DMS 273 (cell line): ENCODE data around the gene KCNAB2.
A peak's percentile ranks its signal among the peaks of the same experiment; 100 is the strongest.

Experiments used
- DNase-seq: peaks from one replicate; lab custom pipeline; 2025; ENCODE audit not compliant: unreplicated experiment; lab: John Stamatoyannopoulos, UW

KCNAB2 gene

DNA sequence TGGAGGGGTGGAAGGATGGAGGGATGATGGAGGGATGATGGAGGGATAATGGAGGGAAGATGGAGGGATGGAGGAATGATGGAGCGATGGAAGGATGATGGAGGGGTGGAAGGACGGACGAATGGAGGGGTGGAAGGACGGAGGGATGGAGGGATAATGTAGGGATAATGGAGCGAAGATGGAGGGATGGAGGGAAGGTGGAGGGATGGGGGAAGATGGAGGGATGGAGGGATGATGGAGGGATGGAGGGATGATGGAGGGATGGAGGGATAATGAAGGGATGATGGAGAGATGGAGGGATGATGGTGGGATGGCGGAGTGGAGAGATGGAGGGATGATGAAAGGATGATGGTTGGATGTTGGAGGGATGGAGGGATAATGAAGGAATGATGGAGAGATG, 61.3 kb downstream of the KCNAB2 start:
- no peak for DNase-seq

DNA sequence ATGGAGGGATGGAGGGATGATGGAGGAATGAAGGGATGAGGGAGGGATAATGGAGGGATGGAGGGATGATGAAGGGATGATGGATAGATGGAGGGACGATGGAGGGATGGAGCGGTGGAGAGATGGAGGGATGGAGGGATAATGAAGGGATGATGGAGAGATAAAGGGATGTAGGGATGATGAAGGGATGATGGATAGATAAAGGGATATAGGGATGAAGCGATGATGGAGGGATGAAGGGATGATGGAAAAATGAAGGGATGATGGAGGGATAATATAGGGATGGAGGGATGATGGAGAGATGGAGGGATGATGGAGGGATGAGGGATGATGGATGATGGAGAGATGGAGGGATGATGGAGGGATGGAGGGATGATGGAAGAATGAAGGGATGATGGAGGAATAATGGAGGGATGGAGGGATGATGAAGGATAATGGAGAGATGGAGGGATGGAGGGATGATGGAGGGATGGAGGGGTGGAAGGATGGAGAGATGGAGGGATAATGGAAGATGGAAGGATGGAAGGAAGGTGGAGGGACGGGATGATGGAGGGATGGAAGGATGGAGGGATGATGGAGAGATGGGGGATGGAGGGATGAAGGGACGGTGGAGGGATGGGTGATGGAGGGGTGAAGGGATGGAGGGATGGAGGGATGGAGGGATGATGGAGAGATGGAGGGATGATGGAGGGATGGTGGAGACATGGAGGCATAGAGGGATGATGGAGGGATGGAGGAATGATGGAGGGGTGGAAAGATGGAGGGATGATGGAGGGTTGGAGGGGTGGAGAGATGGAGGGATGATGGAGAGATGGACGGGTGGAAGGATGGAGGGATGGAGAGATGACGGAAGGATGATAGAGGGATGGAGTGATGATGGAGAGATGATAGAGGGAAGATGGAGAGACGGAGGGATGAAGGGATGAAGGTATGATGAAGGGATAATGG, 62.0 kb downstream of the KCNAB2 start:
- no peak for DNase-seq

DNA sequence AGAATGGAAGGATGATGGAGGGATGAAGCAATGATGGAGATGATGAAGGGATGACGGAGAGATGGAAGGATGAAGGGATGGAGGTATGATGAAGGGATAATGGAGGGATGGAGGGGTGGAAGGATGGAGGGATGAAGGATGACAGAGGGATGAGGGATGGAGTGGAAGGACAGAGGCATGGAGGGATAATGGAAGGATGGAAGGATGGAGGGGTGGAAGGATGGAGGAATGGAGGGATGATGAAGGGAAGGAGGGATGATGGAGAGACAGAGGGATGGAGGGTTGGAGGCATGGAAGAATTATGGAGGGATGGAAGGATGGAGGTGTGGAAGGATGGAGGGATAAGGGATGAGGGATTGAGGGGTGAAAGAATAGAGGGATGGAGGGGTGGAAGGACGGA, 62.8 kb downstream of the KCNAB2 start:
- no peak for DNase-seq

DNA sequence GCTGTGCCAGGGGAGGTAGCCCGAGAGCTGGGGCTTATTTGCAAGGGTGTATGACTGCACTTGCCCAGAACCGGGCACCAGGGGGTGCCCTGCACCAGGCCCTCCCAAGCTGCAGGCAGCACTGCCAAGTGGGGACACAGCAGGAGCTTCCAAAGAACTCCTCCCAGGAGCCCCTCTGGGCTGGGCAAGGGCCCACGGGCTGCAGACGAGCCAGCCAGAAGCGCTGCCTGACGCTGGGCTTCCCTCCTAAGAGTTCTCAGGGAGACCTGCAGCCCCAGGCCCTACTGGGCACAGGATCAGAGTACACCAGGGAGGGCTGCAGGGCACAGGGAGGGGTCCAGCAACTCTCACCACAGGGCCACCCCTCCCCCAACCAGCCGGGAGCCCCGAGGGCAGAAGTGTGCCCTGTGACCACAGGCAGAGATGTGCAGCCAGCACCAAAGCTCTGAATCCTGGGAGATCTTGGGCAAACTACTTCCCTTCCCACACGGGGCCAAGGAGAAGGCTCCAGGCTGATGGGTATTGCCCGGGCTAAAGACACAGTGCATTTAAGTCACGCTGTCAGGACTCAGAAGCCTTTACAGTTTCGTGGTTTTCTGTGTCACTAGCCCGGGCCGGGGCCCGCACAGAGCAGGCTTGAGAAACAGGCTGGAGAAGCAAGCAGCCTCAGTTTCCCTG, 63.4 kb downstream of the KCNAB2 start:
- peak; percentile 95 for DNase-seq

DNA sequence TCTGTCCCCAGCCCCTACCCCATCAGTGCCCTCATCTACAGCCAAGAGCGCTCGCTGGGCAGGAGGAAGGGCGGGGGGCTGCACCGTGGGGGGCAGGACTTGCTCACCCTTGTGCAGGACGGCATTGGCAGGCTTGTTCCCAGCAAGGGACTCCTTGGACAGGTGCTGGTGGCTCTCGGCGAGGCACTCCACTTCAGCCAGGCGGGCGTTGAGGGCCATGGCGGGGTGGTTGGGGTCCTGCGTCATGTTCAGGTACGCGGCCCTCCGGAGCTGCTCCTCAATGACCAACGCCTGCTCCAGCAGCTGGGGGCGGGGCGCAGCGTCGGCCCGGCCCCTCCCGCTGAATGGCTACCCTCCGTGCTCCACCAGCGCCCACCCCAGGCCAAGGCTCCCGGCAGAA, 64.0 kb downstream of the KCNAB2 start:
- no peak for DNase-seq

DNA sequence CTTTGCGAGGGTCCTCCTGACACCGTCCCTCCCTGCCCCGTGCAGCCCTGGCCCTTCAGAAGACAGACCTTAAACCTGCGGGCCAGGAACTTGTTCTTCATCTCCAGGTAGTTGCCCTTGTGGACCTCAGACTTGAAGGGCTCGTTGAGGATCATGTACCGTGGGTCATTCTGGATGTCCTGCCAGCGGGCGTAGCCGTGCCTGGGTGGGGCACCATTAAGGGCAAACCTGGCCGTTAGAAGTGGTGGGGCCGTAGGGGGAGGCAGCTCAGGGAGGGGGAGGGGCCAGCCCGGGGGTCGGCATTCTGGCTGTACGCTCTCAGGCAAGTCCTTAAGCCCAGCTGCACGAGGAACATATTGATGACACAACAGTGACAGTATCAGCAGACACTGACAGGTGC, 64.6 kb downstream of the KCNAB2 start:
- DNase-seq, result no peak

DNA sequence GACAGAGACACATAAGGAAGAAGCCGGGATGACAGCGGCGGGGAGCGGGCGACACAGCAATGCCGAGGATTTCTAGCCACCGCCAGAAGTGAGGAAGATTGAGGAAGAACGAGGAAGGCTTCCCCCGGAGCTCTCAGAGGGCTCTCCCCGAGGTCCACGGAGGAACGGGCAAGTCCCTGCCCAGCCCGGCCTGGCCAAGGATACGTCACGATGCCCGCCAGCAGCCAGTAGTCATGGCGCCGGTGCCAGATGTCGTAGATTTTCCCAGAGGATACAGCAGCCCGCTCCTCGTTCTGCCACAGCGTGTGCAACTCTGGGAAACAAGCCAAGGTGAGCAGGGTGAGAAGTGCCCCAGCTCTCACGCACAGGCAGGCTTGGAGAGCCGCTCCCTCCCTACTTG, 65.9 kb downstream of the KCNAB2 start:
- peak; percentile 99 for DNase-seq

DNA sequence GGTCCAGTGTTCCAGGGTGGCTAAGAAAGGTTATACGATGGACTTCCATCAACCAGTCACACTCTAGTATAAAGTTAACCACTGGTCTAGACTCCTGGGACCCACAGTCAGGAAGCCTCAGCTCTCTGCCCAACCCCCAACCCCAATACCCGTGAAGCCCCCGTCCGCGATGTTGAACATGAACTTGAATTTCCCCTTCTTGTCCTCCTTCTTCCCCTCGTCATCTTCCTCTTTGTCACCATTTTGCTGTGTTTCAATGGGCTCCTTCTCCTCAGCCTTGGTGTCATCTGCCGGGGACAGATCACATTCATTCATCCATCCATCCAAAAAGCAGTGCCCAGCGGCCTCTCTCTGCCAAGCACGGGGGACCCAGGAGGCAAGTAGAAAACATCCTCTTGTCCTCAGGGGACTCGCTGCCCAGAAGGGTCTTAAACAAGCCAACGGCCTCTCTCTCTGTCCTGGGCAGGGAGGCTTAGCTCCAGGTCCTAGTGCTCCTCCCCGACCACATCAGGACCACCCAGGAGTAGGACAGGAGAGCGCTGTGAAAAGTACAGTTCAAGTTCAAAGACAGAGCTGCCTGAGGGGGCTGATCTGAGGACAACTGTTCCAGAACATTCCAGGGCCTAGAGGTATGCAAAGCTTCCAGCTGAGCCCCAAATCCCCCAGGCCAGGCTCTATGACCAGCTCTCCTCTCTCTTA, 66.5 kb downstream of the KCNAB2 start:
- DNase-seq, result no peak

DNA sequence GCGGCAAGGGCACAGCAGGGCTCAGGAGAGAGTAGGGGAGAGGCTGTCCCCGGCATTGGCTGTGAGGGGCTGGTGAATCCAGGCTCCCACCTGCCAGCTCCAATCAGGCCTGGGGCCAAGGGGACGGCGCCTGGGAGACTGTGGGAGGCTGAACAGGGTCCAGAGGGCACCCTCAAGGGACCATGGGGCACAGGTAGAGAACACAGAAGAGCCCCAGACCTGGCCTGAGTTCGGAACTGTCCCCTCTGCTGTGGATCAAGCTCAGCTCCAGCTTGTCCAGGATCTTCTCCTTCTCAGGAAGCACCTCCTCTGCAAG, 67.0 kb downstream of the KCNAB2 start:
- no peak for DNase-seq

DNA sequence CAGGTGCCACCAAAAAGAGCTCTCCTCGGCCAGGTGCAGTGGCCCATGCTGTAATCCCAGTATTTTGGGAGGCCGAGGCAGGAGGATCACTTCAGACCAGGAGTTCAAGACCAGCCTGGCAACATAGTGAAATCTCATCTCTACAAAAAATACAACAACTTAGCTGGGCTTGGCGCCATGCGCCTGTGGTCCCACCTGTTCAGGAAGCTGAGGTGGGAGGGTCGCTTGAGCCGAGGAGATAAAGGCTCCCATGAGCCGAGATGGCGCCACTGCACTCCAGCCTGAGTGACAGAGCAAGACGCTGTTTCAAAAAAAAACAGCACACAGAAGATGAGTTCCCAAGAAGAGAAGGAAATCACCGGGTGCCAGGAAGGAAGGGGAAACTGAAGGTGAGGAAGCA, 67.4 kb downstream of the KCNAB2 start:
- no peak for DNase-seq

DNA sequence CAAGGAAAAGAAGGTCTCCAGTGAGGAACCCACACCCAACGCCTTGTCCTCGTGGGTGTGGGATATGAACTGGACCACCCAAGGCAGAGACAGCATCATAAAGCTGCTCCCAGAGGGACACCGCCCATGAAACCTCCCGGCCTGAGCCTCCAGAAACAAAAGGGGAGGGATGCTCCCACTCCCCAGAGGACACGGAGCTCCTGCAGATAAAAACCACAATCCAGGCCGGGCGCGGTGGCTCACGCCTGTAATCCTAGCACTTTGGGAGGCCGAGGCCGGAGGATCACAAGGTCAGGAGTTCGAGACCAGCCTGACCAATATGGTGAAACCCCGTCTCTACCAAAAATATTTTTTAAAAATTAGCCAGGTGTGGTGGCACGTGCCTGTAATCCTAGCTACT, 68.1 kb downstream of the KCNAB2 start:
- no peak for DNase-seq

DNA sequence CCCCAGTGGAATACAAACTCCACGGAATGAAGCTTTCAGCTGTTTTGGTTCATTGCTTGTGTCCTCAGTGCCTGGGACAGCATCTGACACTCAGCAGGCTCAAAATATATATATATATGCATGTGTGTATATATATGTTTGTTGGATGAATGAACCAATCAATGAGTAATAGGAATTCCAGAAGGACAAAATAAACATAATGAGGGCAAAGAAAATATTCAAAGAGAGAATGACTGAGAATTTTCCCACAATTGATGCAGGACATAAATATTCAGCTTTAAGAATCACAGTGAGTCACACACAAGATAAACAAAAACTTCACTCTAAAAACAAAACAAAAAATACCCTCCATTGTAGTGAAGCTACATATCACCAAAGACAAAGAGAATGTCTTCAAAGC, 70.4 kb downstream of the KCNAB2 start:
- no peak for DNase-seq

DNA sequence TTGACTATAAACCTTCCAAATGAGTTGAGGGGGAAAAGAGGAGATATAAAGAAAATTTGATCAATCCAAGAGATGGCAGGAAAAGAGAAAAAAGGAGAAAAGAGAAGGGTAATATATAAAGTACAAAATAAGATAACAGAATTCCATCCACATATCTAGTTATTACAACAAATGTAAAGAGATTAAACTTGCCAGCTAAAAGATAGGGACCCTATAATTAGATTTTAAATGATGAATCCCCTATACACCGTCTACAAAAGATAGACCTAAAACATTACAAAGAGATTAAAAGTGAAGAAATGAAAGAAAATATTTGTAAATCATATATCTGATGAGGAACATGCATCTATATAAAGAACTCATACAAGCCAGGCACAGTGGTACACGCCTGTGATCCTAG, 71.4 kb downstream of the KCNAB2 start:
- DNase-seq, result no peak

DNA sequence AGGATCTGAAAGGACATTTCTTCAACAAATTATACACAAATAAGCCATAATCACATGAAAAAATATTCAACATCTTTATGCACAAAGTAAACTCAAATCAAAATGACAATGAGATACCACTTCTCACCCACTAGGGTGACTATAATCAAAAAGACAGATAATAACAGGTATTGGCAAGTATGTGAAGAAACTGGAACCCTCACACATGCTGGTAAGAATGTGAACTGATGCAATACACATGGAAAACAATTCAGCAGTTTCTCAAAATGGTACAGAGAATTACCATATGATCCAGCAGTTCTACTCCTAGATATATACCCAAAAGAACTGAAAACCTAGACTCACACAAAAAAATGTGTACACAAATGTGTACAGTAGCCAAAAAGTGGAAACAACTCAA, 71.9 kb downstream of the KCNAB2 start:
- no peak for DNase-seq

DNA sequence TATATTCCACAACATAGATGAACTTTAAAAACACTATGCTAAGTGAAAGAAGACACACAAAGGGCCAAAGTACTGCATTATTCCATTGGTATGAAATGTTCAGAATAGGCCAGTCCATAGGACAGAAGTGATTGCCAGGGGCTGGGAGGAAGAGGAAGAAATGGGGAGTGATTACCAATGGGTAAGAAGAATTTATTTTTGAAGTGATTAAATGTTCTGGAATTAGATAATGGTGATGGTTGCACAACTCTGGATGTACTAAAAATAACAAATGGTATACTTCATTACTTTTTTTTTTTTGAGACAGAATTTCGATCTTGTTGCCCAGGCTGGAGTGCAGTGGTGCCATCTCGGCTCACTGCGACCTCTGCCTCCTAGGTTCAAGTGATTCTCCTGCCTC, 72.7 kb downstream of the KCNAB2 start:
- no peak for DNase-seq

DNA sequence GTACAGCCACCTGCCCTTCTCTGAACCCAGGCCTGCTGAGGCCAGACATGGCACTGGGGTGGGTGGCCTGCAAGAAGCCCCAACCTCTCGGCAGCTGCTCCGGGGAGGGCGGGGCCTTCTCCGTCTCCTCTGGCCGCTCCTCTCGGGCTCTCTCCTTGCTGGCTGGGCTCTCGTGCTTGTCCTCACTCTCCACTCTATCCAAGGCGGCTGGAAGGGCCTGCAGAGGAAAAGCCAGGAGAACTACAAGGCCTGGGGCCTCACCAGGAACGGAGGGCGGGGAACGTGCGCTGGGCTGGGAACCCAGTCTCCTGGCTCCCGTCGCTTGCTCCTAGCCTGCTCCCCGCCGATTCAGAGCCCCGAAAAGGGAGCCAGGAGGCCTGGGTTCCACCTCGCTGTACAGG, 75.3 kb downstream of the KCNAB2 start:
- DNase-seq, result no peak

DNA sequence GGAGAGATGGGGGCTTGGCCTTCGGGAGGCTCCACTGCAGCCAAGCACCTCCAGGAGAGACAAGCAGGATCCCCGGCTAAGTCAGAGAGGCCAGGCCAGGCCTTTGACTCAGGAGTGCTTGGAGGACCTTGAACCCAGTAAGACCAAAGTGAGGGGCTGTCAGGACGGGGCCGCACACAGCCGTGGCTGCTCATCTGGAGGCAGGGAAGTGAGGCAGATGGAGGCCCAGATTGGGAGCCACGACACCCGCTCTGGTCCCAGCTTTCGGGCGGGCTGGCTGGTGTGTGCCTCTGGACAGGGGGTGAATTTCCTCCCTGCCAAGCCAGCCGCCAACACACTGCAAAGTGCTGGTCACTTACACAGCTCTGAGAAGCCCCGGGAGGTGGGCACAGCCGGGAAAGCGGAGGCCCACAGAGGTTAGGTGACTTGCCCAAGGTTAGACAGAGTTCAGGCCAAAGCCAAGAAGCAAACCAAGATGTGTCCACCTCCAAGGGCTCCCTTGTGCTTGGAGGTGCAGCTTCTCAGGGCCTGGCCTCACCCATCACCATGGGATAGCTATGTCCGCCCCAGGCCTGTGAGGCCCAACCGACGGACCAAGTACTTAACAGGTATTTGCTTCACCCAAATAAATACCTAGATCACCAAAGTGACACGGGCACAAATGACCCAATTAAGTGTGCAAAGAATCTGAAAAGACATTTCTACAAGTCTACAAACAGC, 76.1 kb downstream of the KCNAB2 start:
- DNase-seq, result no peak

DNA sequence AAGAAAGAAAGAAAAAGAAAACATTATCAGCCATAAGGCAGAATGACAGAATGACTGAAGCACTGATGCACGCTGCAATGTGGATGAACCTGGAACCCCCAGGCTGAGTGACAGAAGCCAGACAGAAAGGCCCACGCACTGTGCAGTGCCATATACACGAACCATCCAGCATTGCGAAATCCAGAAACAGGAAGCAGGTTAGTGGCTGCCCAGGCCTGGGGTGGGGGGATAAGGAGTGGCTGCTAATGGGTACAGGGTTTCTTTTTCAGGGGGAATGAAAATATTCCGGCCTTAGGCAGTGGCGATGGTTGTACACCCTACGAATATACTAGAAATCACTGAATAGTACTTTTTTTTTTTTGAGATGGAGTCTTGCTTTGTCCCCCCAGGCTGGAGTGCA, 77.4 kb downstream of the KCNAB2 start:
- no peak for DNase-seq

DNA sequence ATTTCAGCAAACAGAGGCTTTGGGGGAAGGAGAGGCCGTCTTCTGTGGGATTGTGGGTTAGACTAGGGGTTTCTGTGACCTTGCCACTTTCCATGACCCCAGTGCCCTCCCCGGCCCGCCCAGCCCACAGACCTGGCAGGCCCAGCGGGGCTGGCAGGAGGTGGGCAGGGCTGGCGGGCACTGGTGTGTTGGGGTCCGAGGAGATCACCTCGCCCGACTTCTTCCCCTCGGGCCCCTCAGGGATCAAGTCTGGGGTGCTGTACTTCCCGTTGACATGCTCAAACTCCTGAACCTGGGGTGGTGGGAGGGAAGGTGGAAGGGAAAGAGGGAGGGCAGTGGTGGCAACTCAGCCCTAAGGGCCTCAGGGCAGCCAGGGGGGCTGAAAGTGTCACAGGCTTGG, 78.1 kb downstream of the KCNAB2 start:
- no peak for DNase-seq

DNA sequence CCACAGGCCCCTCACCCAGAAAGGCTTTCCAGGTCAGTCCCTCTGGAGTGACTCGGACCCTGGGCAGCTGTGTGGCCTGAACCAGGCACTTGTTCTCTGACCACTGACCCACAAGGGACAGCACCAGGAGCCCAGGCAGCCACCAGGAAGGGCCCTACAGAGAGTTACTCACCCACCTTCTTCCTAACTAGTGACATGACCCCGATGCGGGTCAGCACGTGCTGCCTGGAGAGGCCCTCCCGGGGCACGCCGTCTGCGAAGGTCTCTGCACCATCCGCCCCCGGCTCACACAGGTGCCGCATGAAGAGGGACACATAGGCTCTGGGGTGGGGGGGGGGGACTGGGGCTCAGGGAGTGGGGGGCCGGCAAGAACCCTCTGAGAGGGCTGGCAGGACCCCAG, 78.7 kb downstream of the KCNAB2 start:
- no peak for DNase-seq

DNA sequence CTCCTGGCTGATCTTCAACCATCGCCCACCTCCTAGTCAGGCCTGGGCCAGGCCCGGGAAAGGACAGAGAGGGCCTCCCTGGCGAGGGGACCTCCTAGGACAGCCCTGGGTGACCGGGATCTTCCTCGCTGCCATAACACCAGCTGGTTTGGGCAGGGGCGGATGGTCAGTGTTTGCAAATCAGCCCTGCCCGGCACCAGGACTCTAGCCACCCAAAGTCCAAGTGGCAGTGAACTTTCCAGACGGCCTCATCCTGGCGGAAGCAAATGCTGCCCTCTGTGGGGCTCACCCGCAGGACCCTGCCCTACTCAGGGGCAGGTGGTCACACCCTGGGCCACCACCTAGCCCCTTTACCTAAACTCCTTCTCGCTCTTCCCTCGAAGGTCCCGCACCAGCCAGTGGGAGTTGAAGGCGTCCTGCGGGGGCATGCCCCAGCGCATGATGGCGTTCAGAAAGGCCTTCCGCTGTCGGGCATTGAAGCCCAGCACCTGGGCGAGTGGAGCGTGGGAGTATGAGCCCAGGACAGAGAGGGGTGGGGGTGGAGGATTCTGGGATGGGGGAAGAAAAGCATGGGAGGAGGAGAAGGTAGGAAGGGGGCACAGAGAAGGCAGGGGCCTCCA, 79.2 kb downstream of the KCNAB2 start:
- no peak for DNase-seq
